WTC11 (cell line): ENCODE results near the gene DNAH7.

Experiments
- ATF1 ChIP-seq: sonication (generic); formaldehyde crosslinking; IDR thresholded peaks from 2 replicates; pipeline ENCODE4 v1.8.1; 2023; ENCODE audit warnings: mild to moderate bottlenecking, moderate library complexity, missing genetic modification reagents
- ETV6 ChIP-seq: sonication (generic); formaldehyde crosslinking; IDR thresholded peaks from 2 replicates; pipeline ENCODE4 v1.8.1; 2022; ENCODE audit warnings: mild to moderate bottlenecking, missing genetic modification reagents
- TF ChIP-seq, protein P1 (sequence below): sonication (generic); formaldehyde crosslinking; IDR thresholded peaks from 2 replicates; pipeline ENCODE4 v1.8.0; 2022; ENCODE audit warnings: mild to moderate bottlenecking, missing genetic modification reagents
- TF ChIP-seq, protein P2 (sequence below): sonication (generic); formaldehyde crosslinking; IDR thresholded peaks from 2 replicates; pipeline ENCODE4 v1.8.1; 2022; ENCODE audit warnings: low read depth, missing genetic modification reagents, borderline replicate concordance

DNA sequence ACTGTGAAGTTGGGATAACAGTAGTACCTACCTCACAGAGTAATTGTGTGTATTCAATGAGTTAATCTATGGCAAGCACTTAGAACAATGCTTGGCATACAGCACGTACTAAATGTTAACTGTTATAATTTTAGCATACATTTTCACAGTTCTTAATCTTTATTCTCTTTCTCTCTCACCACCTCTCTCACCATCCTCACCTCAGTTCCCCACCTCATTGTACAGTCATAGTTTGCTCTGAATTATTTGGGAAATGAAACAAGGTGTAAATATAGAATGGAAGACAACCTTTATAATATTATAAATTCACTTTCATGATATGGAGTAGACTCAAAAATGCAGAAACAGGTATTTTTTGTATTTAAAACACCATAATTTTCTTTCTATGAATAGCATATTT, 40.0 kb upstream of the DNAH7 start:
- TF ChIP-seq ATF1 (CRISPR knock-in tag) (no peak), ETV6 (no peak)
- TF ChIP-seq, protein P1, sequence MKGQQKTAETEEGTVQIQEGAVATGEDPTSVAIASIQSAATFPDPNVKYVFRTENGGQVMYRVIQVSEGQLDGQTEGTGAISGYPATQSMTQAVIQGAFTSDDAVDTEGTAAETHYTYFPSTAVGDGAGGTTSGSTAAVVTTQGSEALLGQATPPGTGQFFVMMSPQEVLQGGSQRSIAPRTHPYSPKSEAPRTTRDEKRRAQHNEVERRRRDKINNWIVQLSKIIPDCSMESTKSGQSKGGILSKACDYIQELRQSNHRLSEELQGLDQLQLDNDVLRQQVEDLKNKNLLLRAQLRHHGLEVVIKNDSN, result no peak
- TF ChIP-seq, protein P2, sequence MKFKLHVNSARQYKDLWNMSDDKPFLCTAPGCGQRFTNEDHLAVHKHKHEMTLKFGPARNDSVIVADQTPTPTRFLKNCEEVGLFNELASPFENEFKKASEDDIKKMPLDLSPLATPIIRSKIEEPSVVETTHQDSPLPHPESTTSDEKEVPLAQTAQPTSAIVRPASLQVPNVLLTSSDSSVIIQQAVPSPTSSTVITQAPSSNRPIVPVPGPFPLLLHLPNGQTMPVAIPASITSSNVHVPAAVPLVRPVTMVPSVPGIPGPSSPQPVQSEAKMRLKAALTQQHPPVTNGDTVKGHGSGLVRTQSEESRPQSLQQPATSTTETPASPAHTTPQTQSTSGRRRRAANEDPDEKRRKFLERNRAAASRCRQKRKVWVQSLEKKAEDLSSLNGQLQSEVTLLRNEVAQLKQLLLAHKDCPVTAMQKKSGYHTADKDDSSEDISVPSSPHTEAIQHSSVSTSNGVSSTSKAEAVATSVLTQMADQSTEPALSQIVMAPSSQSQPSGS (CRISPR knock-in tag), result no peak
